K562 (cell line): ENCODE data around the gene SNRPA. TPM values are rescaled to one million over a fixed set of nuclear protein-coding genes. Genes with fewer than 3 reads are reported as not detected.

Source experiments
- BCL6 ChIP-seq: fragments of 250-450 bp; sonication (Bioruptor Pico); IDR thresholded peaks from 2 replicates; pipeline ENCODE4 v1.4.0; 2020
- HCFC1 ChIP-seq: IDR thresholded peaks from 2 replicates; pipeline ENCODE4 v1.6.1; 2012; ENCODE audit warnings: low read depth, low read length, improper control_type of control experiment
- ILF3 ChIP-seq: fragments of 450-650 bp; IDR thresholded peaks from 2 replicates; pipeline ENCODE4 v1.6.1; 2018; ENCODE audit warnings: antibody characterized with exemption, mild to moderate bottlenecking, moderate library complexity, borderline replicate concordance
- KDM5B ChIP-seq: fragments of 200-600 bp; sonication (generic); IDR thresholded peaks from 2 replicates; pipeline ENCODE4 v1.6.1; 2012; ENCODE audit warnings: low read depth, mild to moderate bottlenecking, moderate library complexity, low read length, control low read depth, inconsistent platforms; ENCODE audit not compliant: insufficient replicate concordance
- KLF13 ChIP-seq: fragments of 450-650 bp; IDR thresholded peaks from 2 replicates; pipeline ENCODE4 v1.6.1; 2016; ENCODE audit warnings: missing genetic modification characterization, low read depth, mild to moderate bottlenecking, missing compliant biosample characterization, moderate library complexity, borderline replicate concordance
- NR2C1 ChIP-seq, 2 experiments: fragments of 450-650 bp; IDR thresholded peaks; 2 replicates each; pipeline ENCODE4 v1.6.1; 2017; ENCODE audit warnings: mild to moderate bottlenecking in 2 of 2, antibody characterized with exemption in 1 of 2, inconsistent platforms in 1 of 2, missing compliant biosample characterization in 1 of 2, missing genetic modification characterization in 1 of 2
- NR2C2 ChIP-seq, 2 experiments: fragments of 200-800 bp in 1 of 2; sonication (Bioruptor generic) in 1 of 2; sonication (generic) in 1 of 2; formaldehyde crosslinking in 1 of 2; IDR thresholded peaks; 2 replicates each; pipeline versions ENCODE4 v1.6.1 to v1.8.0; 2016 to 2022; ENCODE audit warnings: mild to moderate bottlenecking in 1 of 2, missing compliant biosample characterization in 1 of 2, missing genetic modification characterization in 1 of 2, missing genetic modification reagents in 1 of 2
- PHF8 ChIP-seq: fragments of 200-600 bp; sonication (generic); IDR thresholded peaks from 2 replicates; pipeline ENCODE4 v1.6.1; 2012; ENCODE audit warnings: mixed run types, mild to moderate bottlenecking, inconsistent platforms, low read length, moderate library complexity, borderline replicate concordance
- SAP30 ChIP-seq: fragments of 200-600 bp; sonication (generic); IDR thresholded peaks from 2 replicates; pipeline ENCODE4 v1.6.1; 2012; ENCODE audit warnings: borderline replicate concordance, low read depth, mild to moderate bottlenecking, moderate library complexity, low read length, control low read depth, inconsistent platforms; ENCODE audit not compliant: insufficient read depth, poor library complexity, severe bottlenecking
- SIN3A ChIP-seq, 2 experiments: fragments of 150-350 bp in 1 of 2; IDR thresholded peaks; 2 replicates each; pipeline ENCODE4 v1.6.1; 2011 to 2016; ENCODE audit warnings: borderline replicate concordance in 2 of 2, low read depth in 2 of 2, low read length in 2 of 2, mild to moderate bottlenecking in 2 of 2, moderate library complexity in 2 of 2; ENCODE audit not compliant: control insufficient read depth in 1 of 2
- ZNF282 ChIP-seq: sonication (generic); formaldehyde crosslinking; IDR thresholded peaks from 2 replicates; pipeline ENCODE4 v1.8.1; 2023; ENCODE audit warnings: missing genetic modification reagents
- ZNF551 ChIP-seq: fragments of 250-450 bp; sonication (Bioruptor Pico); IDR thresholded peaks from 2 replicates; pipeline ENCODE4 v1.5.0; 2021; ENCODE audit warnings: mild to moderate bottlenecking, moderate library complexity
- polyA plus RNA-seq, 8 experiments: library from polyadenylated mRNA; depleted of rRNA in 4 of 8; stranded (reverse) in 5 of 8; unstranded in 3 of 8; fragments of >200 nt; fragmentation: Nextera tagmentation in 2 of 8; fragmentation: Illumina TruSeq in 1 of 8; extraction: Ambion mirVana in 2 of 8; extraction: Trizol in 1 of 8; gene quantifications; 2 replicates each; pipeline versions ENCODE4 v1.2.1 to v1.2.3, GENCODE V29; 2011 to 2014; ENCODE audit warnings: inconsistent platforms in 1 of 8, missing spikeins in 1 of 8
- total RNA-seq, 7 experiments: library from RNA; depleted of rRNA in 6 of 7; stranded (reverse); fragments of >200 nt in 6 of 7; fragmentation: Illumina TruSeq in 2 of 7; extraction: Trizol in 2 of 7; gene quantifications; 2 replicates each; pipeline versions ENCODE4 v1.2.1 to v1.2.3, GENCODE V29; 2011 to 2021; ENCODE audit warnings: low replicate concordance in 1 of 7
- TF ChIP-seq, protein P1 (sequence below): fragments of 450-650 bp; IDR thresholded peaks from 2 replicates; pipeline ENCODE4 v1.6.1; 2016; ENCODE audit warnings: low read depth
- TF ChIP-seq, protein P2 (sequence below): fragments of 250-450 bp; sonication (Bioruptor Pico); IDR thresholded peaks from 2 replicates; pipeline ENCODE4 v1.4.0; 2020; ENCODE audit warnings: borderline replicate concordance
- TF ChIP-seq, protein P3 (sequence below), 2 experiments: fragments of 450-650 bp in 1 of 2; sonication (generic) in 1 of 2; formaldehyde crosslinking in 1 of 2; IDR thresholded peaks in 1 of 2; conservative IDR thresholded peaks in 1 of 2; 2 replicates each; pipeline versions ENCODE4 v1.6.1 to v1.8.1; 2016 to 2023; ENCODE audit warnings: mild to moderate bottlenecking in 2 of 2, moderate library complexity in 2 of 2, inconsistent platforms in 1 of 2, missing genetic modification reagents in 1 of 2

The SNRPA gene
- total and polyA plus RNA-seq, 9 of the 15 experiments (the other 6 are each of a cell fraction or from before 2014, with no cell fraction given): 16.3 to 311 (median 193) TPM

DNA sequence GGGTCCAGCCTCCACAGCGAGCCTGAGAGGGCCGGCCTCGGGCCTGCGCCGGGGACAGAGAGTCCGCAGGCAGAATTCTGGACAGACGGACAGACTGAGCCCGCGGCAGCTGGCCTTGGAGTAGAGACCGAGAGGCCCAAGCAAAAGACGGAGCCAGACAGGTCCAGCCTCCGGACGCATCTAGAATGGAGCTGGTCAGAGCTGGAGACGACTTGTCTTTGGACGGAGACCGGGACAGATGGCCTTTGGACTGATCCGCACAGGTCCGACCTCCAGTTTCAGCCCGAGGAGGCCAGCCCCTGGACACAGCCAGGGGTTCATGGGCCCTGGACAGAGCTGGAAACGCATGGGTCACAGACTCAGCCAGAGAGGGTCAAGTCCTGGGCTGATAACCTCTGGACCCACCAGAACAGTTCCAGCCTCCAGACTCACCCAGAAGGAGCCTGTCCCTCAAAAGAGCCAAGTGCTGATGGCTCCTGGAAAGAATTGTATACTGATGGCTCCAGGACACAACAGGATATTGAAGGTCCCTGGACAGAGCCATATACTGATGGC lies 33.6 kb upstream of the SNRPA start (continued):
- TF ChIP-seq, protein P1, sequence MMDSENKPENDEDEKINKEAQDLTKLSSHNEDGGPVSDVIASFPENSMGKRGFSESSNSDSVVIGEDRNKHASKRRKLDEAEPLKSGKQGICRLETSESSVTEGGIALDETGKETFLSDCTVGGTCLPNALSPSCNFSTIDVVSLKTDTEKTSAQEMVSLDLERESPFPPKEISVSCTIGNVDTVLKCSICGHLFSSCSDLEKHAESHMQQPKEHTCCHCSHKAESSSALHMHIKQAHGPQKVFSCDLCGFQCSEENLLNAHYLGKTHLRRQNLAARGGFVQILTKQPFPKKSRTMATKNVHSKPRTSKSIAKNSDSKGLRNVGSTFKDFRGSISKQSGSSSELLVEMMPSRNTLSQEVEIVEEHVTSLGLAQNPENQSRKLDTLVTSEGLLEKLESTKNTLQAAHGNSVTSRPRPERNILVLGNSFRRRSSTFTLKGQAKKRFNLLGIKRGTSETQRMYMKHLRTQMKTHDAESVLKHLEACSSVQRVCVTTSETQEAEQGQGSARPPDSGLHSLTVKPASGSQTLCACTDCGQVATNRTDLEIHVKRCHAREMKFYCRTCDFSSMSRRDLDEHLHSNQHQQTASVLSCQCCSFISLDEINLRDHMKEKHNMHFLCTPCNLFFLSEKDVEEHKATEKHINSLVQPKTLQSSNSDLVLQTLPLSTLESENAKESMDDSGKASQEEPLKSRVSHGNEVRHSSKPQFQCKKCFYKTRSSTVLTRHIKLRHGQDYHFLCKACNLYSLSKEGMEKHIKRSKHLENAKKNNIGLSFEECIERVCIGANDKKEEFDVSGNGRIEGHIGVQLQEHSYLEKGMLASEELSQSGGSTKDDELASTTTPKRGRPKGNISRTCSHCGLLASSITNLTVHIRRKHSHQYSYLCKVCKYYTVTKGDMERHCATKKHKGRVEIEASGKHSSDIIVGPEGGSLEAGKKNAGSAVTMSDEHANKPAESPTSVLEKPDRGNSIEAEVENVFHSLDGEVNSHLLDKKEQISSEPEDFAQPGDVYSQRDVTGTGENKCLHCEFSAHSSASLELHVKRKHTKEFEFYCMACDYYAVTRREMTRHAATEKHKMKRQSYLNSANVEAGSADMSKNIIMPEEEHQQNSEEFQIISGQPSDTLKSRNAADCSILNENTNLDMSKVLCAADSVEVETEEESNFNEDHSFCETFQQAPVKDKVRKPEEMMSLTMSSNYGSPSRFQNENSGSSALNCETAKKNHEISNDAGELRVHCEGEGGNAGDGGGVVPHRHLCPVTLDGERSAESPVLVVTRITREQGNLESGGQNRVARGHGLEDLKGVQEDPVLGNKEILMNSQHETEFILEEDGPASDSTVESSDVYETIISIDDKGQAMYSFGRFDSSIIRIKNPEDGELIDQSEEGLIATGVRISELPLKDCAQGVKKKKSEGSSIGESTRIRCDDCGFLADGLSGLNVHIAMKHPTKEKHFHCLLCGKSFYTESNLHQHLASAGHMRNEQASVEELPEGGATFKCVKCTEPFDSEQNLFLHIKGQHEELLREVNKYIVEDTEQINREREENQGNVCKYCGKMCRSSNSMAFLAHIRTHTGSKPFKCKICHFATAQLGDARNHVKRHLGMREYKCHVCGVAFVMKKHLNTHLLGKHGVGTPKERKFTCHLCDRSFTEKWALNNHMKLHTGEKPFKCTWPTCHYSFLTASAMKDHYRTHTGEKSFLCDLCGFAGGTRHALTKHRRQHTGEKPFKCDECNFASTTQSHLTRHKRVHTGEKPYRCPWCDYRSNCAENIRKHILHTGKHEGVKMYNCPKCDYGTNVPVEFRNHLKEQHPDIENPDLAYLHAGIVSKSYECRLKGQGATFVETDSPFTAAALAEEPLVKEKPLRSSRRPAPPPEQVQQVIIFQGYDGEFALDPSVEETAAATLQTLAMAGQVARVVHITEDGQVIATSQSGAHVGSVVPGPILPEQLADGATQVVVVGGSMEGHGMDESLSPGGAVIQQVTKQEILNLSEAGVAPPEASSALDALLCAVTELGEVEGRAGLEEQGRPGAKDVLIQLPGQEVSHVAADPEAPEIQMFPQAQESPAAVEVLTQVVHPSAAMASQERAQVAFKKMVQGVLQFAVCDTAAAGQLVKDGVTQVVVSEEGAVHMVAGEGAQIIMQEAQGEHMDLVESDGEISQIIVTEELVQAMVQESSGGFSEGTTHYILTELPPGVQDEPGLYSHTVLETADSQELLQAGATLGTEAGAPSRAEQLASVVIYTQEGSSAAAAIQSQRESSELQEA: no peak
- TF ChIP-seq HCFC1 (no peak), BCL6 (CRISPR knock-in tag) (no peak), ZNF282 (no peak), SAP30 (peak; percentile 76), ZNF551 (CRISPR knock-in tag) (no peak), KLF13 (tag) (no peak), NR2C2 (CRISPR knock-in tag; IDR thresholded peaks at IDR 0.05) (no peak), NR2C2 (tag; IDR thresholded peaks at IDR 0.05) (peak; percentile 65; the same call in 1 of the 2 replicates), KDM5B (peak; percentile 56), SIN3A (IDR thresholded peaks at IDR 0.05; ENCODE audit: borderline replicate concordance in 2 of 2, control insufficient read depth in 1 of 2, low read depth in 2 of 2, low read length in 2 of 2) (peak in 1 of 2 experiments; percentile 25; a peak in 1 of 4 replicates), ILF3 (no peak), NR2C1 (IDR thresholded peaks at IDR 0.05) (no peak), NR2C1 (tag; IDR thresholded peaks at IDR 0.05) (no peak), PHF8 (peak; percentile 51; the same call in 1 of the 2 replicates)
- TF ChIP-seq, protein P2, sequence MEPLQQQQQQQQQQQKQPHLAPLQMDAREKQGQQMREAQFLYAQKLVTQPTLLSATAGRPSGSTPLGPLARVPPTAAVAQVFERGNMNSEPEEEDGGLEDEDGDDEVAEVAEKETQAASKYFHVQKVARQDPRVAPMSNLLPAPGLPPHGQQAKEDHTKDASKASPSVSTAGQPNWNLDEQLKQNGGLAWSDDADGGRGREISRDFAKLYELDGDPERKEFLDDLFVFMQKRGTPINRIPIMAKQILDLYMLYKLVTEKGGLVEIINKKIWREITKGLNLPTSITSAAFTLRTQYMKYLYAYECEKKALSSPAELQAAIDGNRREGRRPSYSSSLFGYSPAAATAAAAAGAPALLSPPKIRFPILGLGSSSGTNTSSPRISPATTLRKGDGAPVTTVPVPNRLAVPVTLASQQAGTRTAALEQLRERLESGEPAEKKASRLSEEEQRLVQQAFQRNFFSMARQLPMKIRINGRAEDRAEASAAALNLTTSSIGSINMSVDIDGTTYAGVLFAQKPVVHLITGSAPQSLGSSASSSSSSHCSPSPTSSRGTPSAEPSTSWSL: no peak
- TF ChIP-seq, protein P3, sequence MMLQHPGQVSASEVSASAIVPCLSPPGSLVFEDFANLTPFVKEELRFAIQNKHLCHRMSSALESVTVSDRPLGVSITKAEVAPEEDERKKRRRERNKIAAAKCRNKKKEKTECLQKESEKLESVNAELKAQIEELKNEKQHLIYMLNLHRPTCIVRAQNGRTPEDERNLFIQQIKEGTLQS (IDR thresholded peaks at IDR 0.05): no peak
- TF ChIP-seq, protein P3 (CRISPR knock-in tag; conservative IDR thresholded peaks at IDR 0.05): no peak
